ENCODE measurements around the gene KCNG1. TPM values are rescaled to one million over a fixed set of nuclear protein-coding genes. Genes with fewer than 3 reads are reported as not detected.

The KCNG1 gene
- total and polyA plus RNA-seq, 2 of the 13 experiments (the other 11 are each of a cell fraction or from before 2014, with no cell fraction given): not detected

GRCh38 chr20:50983321-50983720 is 39.6 kb downstream of the KCNG1 start:
- ATAC-seq (no peak), FAIRE-seq (no peak), DNase-seq (ENCODE audit: low spot score) (no peak)
- Histone ChIP-seq H3K4me2 (ENCODE audit: low read depth, low read length) (no peak overlapping the region), H3K9ac (ENCODE audit: insufficient read depth, low read depth, low read length) (no peak overlapping the region), H4K20me1 (ENCODE audit: insufficient read depth, low read length) (peaks cover 4% of the 10 kb centered on the region; the same call in 1 of the 2 replicates), H3K4me1 (ENCODE audit: insufficient read depth, low read length) (peaks cover 38% of the 10 kb centered on the region), H3K27ac (ENCODE audit: extremely low read length, insufficient read depth, low read length) (no peak overlapping the region), H3K79me2 (ENCODE audit: insufficient read depth, low read length) (no peaks in the 10 kb centered on the region), H2AFZ (ENCODE audit: low read length) (no peak overlapping the region), H3K36me3 (replicated peaks in 1 of 2; ENCODE audit: control insufficient read depth in 1 of 2, insufficient read depth in 2 of 2, low read length in 2 of 2) (no peaks in the 10 kb centered on the region), H3K9me3 (ENCODE audit: low read length) (no peaks in the 10 kb centered on the region), H3K4me3 (replicated peaks in 1 of 3; ENCODE audit: insufficient read depth in 1 of 3, low read depth in 2 of 3, low read length in 3 of 3) (no peak overlapping the region), H3K27me3 (ENCODE audit: control insufficient read depth in 1 of 2, insufficient read depth in 2 of 2, low read length in 2 of 2) (peaks cover 6 to 26% of the 10 kb centered on the region in 2 experiments; a peak in 4 of 5 replicates)
- TF ChIP-seq DDIT3 (CRISPR knock-in tag; IDR thresholded peaks at IDR 0.05) (no peak), ZHX1 (CRISPR knock-in tag; IDR thresholded peaks at IDR 0.05; ENCODE audit: low read depth) (no peak), ZNF275 (CRISPR knock-in tag; IDR thresholded peaks at IDR 0.05; ENCODE audit: borderline replicate concordance) (no peak), ZZZ3 (CRISPR knock-in tag; IDR thresholded peaks at IDR 0.05; ENCODE audit: borderline replicate concordance) (no peak), CENPBD1 (CRISPR knock-in tag; IDR thresholded peaks at IDR 0.05; ENCODE audit: borderline replicate concordance, low read depth) (no peak), FOXP4 (CRISPR knock-in tag; IDR thresholded peaks at IDR 0.05) (no peak), ZNF264 (CRISPR knock-in tag; IDR thresholded peaks at IDR 0.05) (no peak), ZNF552 (CRISPR knock-in tag; IDR thresholded peaks at IDR 0.05; ENCODE audit: borderline replicate concordance) (no peak), NCOA5 (CRISPR knock-in tag; IDR thresholded peaks at IDR 0.05) (no peak), FOXJ3 (CRISPR knock-in tag; IDR thresholded peaks at IDR 0.05; ENCODE audit: borderline replicate concordance) (no peak), ZNF101 (CRISPR knock-in tag; IDR thresholded peaks at IDR 0.05; ENCODE audit: borderline replicate concordance, low read depth) (no peak), GPN1 (CRISPR knock-in tag; IDR thresholded peaks at IDR 0.05; ENCODE audit: borderline replicate concordance) (no peak), NCOR1 (IDR thresholded peaks at IDR 0.05; ENCODE audit: borderline replicate concordance, low read length) (no peak), MIER3 (CRISPR knock-in tag; IDR thresholded peaks at IDR 0.05; ENCODE audit: borderline replicate concordance) (no peak), ZNF263 (CRISPR knock-in tag; IDR thresholded peaks at IDR 0.05) (no peak), ZNF550 (CRISPR knock-in tag; IDR thresholded peaks at IDR 0.05; ENCODE audit: borderline replicate concordance) (no peak)
- intact Hi-C loops (cut with micrococcal nuclease; ENCODE audit: unreplicated experiment): loop anchor here (5.0 to 10.0 kb wide), 4 partner anchors 191 to 641 kb away; partner anchors contain the start of gene NFATC2
- POLR2A ChIA-PET: no interaction called here
- in situ Hi-C loops (cut with HindIII; ENCODE audit: extremely low pct_ligation_motif_present, low pct_unique_long_range_greater_than_20kb): loop anchor here (25.0 kb wide), 2 partner anchors 604 to 1104 kb away; no protein-coding TSS in a partner anchor
- 11% methylated on average over 2 of the region's 2 CpGs for whole genome bisulfite sequencing (ENCODE audit: low lambda C conversion rate)
- BruUV-seq (replicated peaks): no TSS peak
- CTCF ChIA-PET (ENCODE audit: low intra/inter-chr PET ratio, low total read pairs): interaction anchor here (3.3 kb wide), 1 partner anchor 323 kb away, joined by 18 read pairs; no protein-coding TSS in a partner anchor
